ENCODE data around the gene SYT2.
"Not testable (repeated sequence)": the region's sequence is repeated elsewhere in the genome, so short reads cannot be mapped to it uniquely, and the experiment has no call there.

The SYT2 gene

GRCh38 chr1:202619505-202619904, 90.7 kb downstream of the SYT2 start:
- in situ Hi-C loops (cut with HindIII; ENCODE audit: low sequenced_read_pairs): no loop called here
- DNase-seq (ENCODE audit: low read depth): no peak
- H3K4me3 ChIP-seq (ENCODE audit: low read depth, low read length): no peak overlapping the region
- no peak for TF ChIP-seq CTCF (IDR thresholded peaks at IDR 0.05; ENCODE audit: low read depth, low read length, missing control alignments)

GRCh38 chr1:202619012-202619411, 91.2 kb downstream of the SYT2 start:
- DNase-seq (ENCODE audit: low read depth); H3K4me3 ChIP-seq (ENCODE audit: low read depth, low read length); in situ Hi-C loops (cut with HindIII; ENCODE audit: low sequenced_read_pairs): not testable (repeated sequence)

GRCh38 chr1:202616355-202616915, 93.8 kb downstream of the SYT2 start:
- no peak overlapping the region for H3K4me3 ChIP-seq (ENCODE audit: low read depth, low read length)
- no peak for DNase-seq (ENCODE audit: low read depth)
- TF ChIP-seq CTCF (IDR thresholded peaks at IDR 0.05; ENCODE audit: low read depth, low read length, missing control alignments): no peak
- in situ Hi-C loops (cut with HindIII; ENCODE audit: low sequenced_read_pairs): no loop called here

- no peak for TF ChIP-seq CTCF (IDR thresholded peaks at IDR 0.05; ENCODE audit: low read depth, low read length, missing control alignments)
- in situ Hi-C loops (cut with HindIII; ENCODE audit: low sequenced_read_pairs): no loop called here
- H3K4me3 ChIP-seq (ENCODE audit: low read depth, low read length): no peak overlapping the region
- DNase-seq (ENCODE audit: low read depth): peak; percentile 79
These were observed 94.5 kb downstream of the SYT2 start for GRCh38 chr1:202615501-202616354.

- in situ Hi-C loops (cut with HindIII; ENCODE audit: low sequenced_read_pairs); H3K4me3 ChIP-seq (ENCODE audit: low read depth, low read length); DNase-seq (ENCODE audit: low read depth): not testable (repeated sequence)
These were observed 95.1 kb downstream of the SYT2 start for GRCh38 chr1:202615208-202615500.

GRCh38 chr1:202614363-202615207, 95.7 kb downstream of the SYT2 start:
- DNase-seq (ENCODE audit: low read depth); in situ Hi-C loops (cut with HindIII; ENCODE audit: low sequenced_read_pairs); H3K4me3 ChIP-seq (ENCODE audit: low read depth, low read length): not testable (repeated sequence)

GRCh38 chr1:202613571-202613970, 96.7 kb downstream of the SYT2 start:
- in situ Hi-C loops (cut with HindIII; ENCODE audit: low sequenced_read_pairs): no loop called here
- DNase-seq (ENCODE audit: low read depth): no peak
- TF ChIP-seq CTCF (IDR thresholded peaks at IDR 0.05; ENCODE audit: low read depth, low read length, missing control alignments): no peak
- H3K4me3 ChIP-seq (ENCODE audit: low read depth, low read length): no peak overlapping the region

- DNase-seq (ENCODE audit: low read depth); H3K4me3 ChIP-seq (ENCODE audit: low read depth, low read length); in situ Hi-C loops (cut with HindIII; ENCODE audit: low sequenced_read_pairs): not testable (repeated sequence)
These were observed 98.2 kb downstream of the SYT2 start for GRCh38 chr1:202612036-202612435.
